ENCODE results near the gene PPT2. TPM values are rescaled to one million over a fixed set of nuclear protein-coding genes. Genes with fewer than 3 reads are reported as not detected.

Gene PPT2
- total and polyA plus RNA-seq, 2 experiments from 2014 or later, result 8.9 to 20.6 TPM

DNA sequence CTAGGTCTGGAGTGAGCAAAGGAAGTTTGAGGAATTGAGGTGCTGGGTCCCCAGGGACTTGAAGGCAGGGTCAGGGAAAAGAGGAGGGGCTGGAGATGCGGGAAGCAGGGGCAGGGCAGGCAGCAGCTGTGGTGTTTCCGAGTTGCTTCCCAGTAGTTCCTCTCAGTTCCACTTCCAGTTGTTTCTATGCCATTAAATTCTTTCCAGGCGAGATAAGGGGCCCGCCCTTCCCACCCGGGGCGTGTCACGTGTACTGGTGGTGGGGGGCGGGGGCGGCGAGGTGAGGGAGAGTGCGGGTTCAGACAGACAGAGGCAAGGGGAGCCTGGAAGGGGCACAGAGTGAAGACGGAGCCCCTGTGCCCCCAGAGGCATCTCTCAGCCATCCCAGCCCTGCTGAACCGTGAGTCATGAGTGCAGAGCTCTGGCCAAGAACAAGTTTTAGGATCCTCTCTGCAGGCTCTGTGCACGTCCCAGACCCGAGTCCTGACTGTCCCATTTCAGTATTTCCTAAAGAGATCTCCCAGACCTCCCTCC lies 45.8 kb upstream of the PPT2 start (continued):
- TF ChIP-seq, protein P1, sequence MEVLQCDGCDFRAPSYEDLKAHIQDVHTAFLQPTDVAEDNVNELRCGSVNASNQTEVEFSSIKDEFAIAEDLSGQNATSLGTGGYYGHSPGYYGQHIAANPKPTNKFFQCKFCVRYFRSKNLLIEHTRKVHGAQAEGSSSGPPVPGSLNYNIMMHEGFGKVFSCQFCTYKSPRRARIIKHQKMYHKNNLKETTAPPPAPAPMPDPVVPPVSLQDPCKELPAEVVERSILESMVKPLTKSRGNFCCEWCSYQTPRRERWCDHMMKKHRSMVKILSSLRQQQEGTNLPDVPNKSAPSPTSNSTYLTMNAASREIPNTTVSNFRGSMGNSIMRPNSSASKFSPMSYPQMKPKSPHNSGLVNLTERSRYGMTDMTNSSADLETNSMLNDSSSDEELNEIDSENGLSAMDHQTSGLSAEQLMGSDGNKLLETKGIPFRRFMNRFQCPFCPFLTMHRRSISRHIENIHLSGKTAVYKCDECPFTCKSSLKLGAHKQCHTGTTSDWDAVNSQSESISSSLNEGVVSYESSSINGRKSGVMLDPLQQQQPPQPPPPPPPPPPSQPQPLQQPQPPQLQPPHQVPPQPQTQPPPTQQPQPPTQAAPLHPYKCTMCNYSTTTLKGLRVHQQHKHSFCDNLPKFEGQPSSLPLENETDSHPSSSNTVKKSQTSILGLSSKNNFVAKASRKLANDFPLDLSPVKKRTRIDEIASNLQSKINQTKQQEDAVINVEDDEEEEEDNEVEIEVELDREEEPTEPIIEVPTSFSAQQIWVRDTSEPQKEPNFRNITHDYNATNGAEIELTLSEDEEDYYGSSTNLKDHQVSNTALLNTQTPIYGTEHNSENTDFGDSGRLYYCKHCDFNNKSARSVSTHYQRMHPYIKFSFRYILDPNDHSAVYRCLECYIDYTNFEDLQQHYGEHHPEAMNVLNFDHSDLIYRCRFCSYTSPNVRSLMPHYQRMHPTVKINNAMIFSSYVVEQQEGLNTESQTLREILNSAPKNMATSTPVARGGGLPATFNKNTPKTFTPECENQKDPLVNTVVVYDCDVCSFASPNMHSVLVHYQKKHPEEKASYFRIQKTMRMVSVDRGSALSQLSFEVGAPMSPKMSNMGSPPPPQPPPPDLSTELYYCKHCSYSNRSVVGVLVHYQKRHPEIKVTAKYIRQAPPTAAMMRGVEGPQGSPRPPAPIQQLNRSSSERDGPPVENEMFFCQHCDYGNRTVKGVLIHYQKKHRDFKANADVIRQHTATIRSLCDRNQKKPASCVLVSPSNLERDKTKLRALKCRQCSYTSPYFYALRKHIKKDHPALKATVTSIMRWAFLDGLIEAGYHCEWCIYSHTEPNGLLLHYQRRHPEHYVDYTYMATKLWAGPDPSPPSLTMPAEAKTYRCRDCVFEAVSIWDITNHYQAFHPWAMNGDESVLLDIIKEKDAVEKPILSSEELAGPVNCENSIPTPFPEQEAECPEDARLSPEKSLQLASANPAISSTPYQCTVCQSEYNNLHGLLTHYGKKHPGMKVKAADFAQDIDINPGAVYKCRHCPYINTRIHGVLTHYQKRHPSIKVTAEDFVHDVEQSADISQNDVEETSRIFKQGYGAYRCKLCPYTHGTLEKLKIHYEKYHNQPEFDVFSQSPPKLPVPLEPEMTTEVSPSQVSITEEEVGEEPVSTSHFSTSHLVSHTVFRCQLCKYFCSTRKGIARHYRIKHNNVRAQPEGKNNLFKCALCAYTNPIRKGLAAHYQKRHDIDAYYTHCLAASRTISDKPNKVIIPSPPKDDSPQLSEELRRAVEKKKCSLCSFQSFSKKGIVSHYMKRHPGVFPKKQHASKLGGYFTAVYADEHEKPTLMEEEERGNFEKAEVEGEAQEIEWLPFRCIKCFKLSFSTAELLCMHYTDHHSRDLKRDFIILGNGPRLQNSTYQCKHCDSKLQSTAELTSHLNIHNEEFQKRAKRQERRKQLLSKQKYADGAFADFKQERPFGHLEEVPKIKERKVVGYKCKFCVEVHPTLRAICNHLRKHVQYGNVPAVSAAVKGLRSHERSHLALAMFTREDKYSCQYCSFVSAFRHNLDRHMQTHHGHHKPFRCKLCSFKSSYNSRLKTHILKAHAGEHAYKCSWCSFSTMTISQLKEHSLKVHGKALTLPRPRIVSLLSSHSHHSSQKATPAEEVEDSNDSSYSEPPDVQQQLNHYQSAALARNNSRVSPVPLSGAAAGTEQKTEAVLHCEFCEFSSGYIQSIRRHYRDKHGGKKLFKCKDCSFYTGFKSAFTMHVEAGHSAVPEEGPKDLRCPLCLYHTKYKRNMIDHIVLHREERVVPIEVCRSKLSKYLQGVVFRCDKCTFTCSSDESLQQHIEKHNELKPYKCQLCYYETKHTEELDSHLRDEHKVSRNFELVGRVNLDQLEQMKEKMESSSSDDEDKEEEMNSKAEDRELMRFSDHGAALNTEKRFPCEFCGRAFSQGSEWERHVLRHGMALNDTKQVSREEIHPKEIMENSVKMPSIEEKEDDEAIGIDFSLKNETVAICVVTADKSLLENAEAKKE (CRISPR knock-in tag; IDR thresholded peaks at IDR 0.05), result no peak
- no peak for TF ChIP-seq STAT1 (IDR thresholded peaks at IDR 0.05; ENCODE audit: unreplicated experiment)
- no peak for TF ChIP-seq NANOG (IDR thresholded peaks at IDR 0.05; ENCODE audit: borderline replicate concordance)
- TF ChIP-seq EZH2phosphoT487 (IDR thresholded peaks at IDR 0.05; ENCODE audit: unreplicated experiment), result no peak
- no peak for TF ChIP-seq ZNF114 (CRISPR knock-in tag; IDR thresholded peaks at IDR 0.05)

DNA sequence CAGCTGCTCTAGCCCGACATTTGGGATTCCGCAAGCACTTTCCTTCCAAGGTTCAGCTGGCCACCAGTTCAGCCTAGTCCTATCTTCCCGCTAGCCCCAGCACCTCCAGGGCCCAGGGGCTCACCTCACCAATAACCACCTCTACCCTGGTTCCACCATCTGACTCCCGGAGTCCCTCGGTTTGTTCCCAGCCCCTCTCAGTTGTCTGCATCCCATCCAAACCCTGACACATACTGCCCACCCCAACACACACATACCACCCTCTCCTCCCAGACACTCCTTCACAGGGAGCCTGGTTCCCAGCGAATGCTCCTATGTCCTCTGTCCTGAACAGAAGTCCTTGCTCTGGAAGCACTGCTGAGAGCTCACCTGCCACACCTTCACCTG lies 45.2 kb upstream of the PPT2 start:
- no peaks in the 10 kb centered on the region for H3F3A ChIP-seq (replicated peaks; ENCODE audit: low read depth)
- no peak for DNase-seq (ENCODE audit: low spot score)
- no peaks in the 10 kb centered on the region; the same call in 1 of the 2 replicates for H3K9me2 ChIP-seq (ENCODE audit: insufficient read depth)
- ATAC-seq, result peak; percentile 14
- peaks cover 13% of the 10 kb centered on the region; the same call in 1 of the 2 replicates for H3K4me1 ChIP-seq (ENCODE audit: insufficient read depth)
- peak overlapping the region; percentile 68 for H3K4me2 ChIP-seq
- H3K27me3 Mint-ChIP-seq (ENCODE audit: insufficient read depth, low read depth, poor library complexity), result peaks cover 21% of the 10 kb centered on the region
- H3K79me2 ChIP-seq (replicated peaks; ENCODE audit: insufficient read depth), result no peaks in the 10 kb centered on the region
- peaks cover 8% of the 10 kb centered on the region; the same call in 1 of the 2 replicates for H3K27me3 ChIP-seq (ENCODE audit: insufficient read depth)
- no peak overlapping the region for H3K27ac Mint-ChIP-seq
- no peaks in the 10 kb centered on the region for H3K36me3 ChIP-seq (ENCODE audit: insufficient read depth)
- H4K20me1 ChIP-seq (replicated peaks; ENCODE audit: insufficient read depth), result no peaks in the 10 kb centered on the region; the same call in none of the 2 replicates
- H3K4me1 Mint-ChIP-seq, result peaks cover 23% of the 10 kb centered on the region
- H3K4me3 ChIP-seq, result peak overlapping the region; percentile 41; the same call in 1 of the 2 replicates
- peak overlapping the region; percentile 8; the same call in 2 of the 3 replicates for H3K4me3 Mint-ChIP-seq
- peaks cover 3% of the 10 kb centered on the region; the same call in 1 of the 3 replicates for H3K36me3 Mint-ChIP-seq (ENCODE audit: low read depth)
- H2AFZ ChIP-seq, result no peak overlapping the region
- H3K9me3 Mint-ChIP-seq, result no peaks in the 10 kb centered on the region; the same call in 2 of the 3 replicates
- H3K27ac ChIP-seq (ENCODE audit: low read depth), result no peak overlapping the region
- TF ChIP-seq NANOG (IDR thresholded peaks at IDR 0.05; ENCODE audit: borderline replicate concordance) (no peak), EZH2 (IDR thresholded peaks at IDR 0.05; ENCODE audit: low read depth, unreplicated experiment) (no peak), POLR2AphosphoS5 (IDR thresholded peaks at IDR 0.05; ENCODE audit: low read depth) (no peak), JUNB (IDR thresholded peaks at IDR 0.05; ENCODE audit: unreplicated experiment) (no peak), EZH2phosphoT487 (IDR thresholded peaks at IDR 0.05; ENCODE audit: unreplicated experiment) (no peak), STAT1 (IDR thresholded peaks at IDR 0.05; ENCODE audit: unreplicated experiment) (no peak)
- TF ChIP-seq, protein P2, sequence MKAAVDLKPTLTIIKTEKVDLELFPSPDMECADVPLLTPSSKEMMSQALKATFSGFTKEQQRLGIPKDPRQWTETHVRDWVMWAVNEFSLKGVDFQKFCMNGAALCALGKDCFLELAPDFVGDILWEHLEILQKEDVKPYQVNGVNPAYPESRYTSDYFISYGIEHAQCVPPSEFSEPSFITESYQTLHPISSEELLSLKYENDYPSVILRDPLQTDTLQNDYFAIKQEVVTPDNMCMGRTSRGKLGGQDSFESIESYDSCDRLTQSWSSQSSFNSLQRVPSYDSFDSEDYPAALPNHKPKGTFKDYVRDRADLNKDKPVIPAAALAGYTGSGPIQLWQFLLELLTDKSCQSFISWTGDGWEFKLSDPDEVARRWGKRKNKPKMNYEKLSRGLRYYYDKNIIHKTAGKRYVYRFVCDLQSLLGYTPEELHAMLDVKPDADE (IDR thresholded peaks at IDR 0.05), result no peak

Data from GM23338 (cell line).